Amygdala (tissue), 56 donors: ENCODE results near the gene SEMA5B.

Source experiments
- DNase-seq, 56 donors: peaks; one replicate each; lab custom pipeline; 2025; lab: John Stamatoyannopoulos, UW

SEMA5B gene

DNA sequence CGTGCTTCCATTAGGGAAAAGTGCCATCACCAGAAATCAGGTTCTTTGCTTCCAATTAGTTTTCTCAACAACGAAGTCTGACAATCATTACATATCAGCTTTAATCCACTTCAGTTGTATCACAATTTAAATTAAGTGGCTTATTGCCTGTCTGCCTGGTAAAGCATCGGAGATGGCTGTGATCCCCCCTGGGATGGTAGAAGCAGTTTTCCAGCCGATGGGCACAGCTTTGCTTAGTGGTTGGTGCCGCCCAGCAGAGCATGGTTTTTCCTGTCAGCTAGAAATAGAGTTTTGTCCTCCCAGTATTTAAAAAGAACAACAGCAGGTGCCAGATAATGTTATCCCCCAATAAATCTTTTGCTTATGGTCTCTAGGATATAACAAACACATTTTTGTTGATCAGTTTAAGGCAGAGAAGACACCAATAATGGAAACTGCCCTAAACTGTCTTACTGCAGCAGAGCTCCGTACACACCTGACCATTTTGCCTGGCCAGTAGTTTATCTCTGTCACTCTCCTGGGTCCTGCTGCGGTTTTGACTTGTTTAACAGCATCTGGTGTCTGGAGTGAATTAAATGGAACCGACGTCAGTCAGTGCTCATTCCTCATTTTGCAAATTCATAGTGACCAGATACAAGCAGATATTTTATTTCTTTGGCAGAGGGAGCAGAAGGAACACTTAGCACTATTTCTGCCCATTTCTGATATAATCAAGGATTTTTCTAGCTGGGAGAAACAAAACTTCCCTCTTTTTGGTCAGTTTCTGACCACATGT is 153.6 kb downstream of the SEMA5B start:
- no peak for DNase-seq

DNA sequence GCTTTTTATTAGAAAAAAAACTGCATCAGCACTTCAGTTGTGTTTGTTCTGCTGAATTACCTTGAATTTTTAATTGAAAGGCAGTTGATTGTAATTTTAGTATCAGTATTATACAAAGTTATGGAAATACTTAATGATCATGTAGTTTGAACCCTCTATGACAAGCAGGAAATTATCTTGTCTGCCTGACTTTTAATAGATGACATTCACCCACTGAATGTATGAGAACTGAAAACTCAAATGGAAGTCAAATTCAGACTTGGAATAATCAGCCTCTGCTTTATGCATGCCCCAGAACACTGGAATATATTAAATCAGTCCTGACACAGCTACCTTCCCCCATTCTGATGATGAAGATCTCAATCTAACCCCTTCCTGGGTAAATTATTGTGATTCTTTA is 159.2 kb downstream of the SEMA5B start:
- no peak for DNase-seq

GRCh38 chr3:122864498-122864897 is 163.1 kb downstream of the SEMA5B start:
- DNase-seq, result no peak

DNA sequence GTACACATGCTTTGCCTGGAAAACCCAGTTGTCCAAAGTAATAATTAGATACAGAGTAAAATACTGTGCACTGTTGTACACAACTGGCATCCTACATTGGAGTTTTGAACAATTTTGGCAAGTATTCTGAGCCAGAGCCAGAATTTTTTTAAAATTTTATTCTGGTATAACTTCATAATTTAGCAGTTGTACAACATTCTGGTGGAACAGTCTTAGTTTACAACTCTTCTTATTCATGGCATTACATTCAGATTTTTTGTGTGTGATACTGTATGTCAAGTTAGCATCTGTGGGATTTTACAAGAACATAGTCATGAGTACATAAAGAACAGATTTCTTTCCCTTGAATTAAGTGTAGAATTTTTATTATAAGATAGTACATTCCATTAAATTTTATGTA is 165.2 kb downstream of the SEMA5B start:
- DNase-seq, result no peak
